ENCODE measurements around the gene TPRX1.
A peak's percentile ranks its signal among the peaks of the same experiment; 100 is the strongest.
"Not testable (repeated sequence)": the region's sequence is repeated elsewhere in the genome, so short reads cannot be mapped to it uniquely, and the experiment has no call there.

Gene TPRX1

DNA sequence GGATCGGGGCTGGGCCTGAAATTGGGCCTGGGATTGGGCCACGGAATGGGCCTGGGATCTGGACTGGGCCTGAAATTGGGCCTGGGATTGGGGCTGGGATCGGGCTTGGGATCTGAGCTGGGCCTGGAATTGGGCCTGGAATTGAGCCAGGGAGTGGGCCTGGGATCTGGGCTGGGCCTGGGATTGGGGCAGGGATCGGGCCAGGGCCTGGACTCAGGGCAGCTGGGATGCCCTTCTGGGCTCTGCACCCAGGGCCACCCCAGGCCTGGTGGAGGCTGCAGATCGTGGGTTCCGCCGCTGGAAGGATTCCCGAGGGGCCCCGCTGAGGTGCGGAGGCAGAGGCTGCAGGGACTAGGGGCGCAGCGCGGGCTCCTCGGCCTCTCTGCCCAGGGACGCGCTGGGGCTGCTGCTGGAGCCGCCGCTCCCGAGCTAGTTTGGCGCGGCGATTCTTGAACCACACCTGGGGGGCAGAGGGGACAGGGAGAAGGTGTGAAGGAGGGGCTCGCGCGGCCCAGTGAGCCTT is 1.8 kb downstream of the TPRX1 start:
- Histone ChIP-seq H3K27ac (ENCODE audit: low read depth, low read length, severe bottlenecking) (no peak overlapping the region), H3K9me3 (ENCODE audit: control insufficient read depth, low read length) (no peaks in the 10 kb centered on the region), H3K4me1 (ENCODE audit: control insufficient read depth, insufficient read depth, low read length, poor library complexity, severe bottlenecking) (no peaks in the 10 kb centered on the region), H3K4me3 (ENCODE audit: extremely low read depth, insufficient read depth, low read length, poor library complexity, severe bottlenecking) (no peak overlapping the region), H3K36me3 (ENCODE audit: control insufficient read depth, insufficient read depth, low read length) (no peaks in the 10 kb centered on the region)
- WGBS, 2 experiments (ENCODE audit: insufficient coverage in 2 of 2) = 91 to 96% methylated on average over 5 to 9 of the region's 25 CpGs

DNA sequence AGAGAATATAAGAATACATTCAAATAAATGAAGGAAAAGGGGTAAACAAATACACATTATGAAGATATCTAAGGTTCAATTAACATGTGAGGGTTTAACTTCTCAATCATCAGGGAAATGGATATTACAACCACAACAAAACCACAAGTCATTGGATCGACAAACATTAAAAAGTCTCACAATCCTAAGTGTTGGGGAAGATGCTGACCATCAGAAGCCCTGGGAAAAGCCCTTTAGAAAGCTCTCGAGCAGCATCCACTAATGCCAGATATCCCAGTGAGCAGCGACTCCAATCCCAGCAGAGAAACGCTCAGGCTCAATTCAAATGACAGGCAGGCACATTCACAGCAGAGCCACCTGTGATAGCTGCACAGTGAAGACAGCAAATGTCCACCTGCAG is 3.1 kb downstream of the TPRX1 start:
- 100% methylated on average over 1 of the region's 4 CpGs for WGBS, 2 experiments (ENCODE audit: insufficient coverage in 2 of 2)

GRCh38 chr19:47798904-47799266 is 5.5 kb downstream of the TPRX1 start:
- Histone ChIP-seq H3K27ac (ENCODE audit: low read depth, low read length, severe bottlenecking) (no peak overlapping the region), H3K4me1 (ENCODE audit: control insufficient read depth, insufficient read depth, low read length, poor library complexity, severe bottlenecking) (no peaks in the 10 kb centered on the region), H3K36me3 (ENCODE audit: control insufficient read depth, insufficient read depth, low read length) (no peaks in the 10 kb centered on the region), H3K4me3 (ENCODE audit: extremely low read depth, insufficient read depth, low read length, poor library complexity, severe bottlenecking) (no peak overlapping the region), H3K9me3 (ENCODE audit: control insufficient read depth, low read length) (no peaks in the 10 kb centered on the region)
- 90 to 100% methylated on average over 3 to 4 of the region's 4 CpGs for WGBS, 2 experiments (ENCODE audit: insufficient coverage in 2 of 2)

More for the DNA sequence above, 3.1 kb downstream of the TPRX1 start:
- H3K9me3 ChIP-seq (ENCODE audit: control insufficient read depth, low read length) = no peaks in the 10 kb centered on the region
- no peak overlapping the region for H3K27ac ChIP-seq (ENCODE audit: low read depth, low read length, severe bottlenecking)
- H3K36me3 ChIP-seq (ENCODE audit: control insufficient read depth, insufficient read depth, low read length) = no peaks in the 10 kb centered on the region
- no peak overlapping the region for H3K4me3 ChIP-seq (ENCODE audit: extremely low read depth, insufficient read depth, low read length, poor library complexity, severe bottlenecking)
- H3K4me1 ChIP-seq (ENCODE audit: control insufficient read depth, insufficient read depth, low read length, poor library complexity, severe bottlenecking) = no peaks in the 10 kb centered on the region

DNA sequence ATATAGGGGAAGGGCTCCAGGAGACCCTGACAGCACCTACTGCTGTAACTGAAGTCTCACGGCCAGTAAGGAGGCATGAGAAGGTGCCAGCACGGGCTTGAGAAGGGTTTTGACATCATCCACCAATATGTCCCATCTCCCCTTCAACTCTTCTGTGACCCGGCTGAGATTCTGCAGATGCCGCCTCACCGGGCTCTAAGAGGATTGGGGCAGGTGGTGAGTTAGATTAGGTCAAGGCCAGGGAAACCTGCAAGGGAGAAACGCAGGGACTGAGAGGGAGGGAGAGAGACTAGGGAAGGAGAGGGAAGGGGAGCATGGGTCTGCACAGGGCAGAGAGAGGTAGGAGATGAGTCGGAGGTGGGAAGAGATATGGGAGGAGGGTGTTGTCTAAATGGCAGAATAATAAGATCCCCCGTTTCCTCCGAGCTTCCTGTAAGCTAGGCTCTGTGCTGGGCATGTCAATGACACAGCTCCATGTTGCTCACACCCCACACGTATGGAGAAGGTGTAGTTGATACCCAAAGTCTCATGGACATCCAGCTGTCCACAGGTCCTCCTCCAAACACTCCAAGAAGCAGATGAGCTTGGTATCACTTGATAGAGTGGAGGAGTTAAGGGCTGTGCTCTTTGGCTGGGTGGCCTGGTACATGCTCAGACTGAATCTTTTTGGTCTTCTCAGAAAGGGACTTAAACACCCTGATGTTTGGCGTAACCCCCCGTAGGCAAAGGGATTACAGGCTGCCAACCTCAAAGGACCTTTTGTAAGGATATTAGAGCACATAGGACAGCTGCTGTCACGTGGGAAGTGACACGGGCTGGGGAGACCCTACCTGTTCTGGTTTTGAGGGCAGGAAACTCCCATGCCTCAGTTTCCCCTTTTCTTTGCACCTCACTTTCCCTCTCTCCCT is 6.1 kb downstream of the TPRX1 start:
- H3K9me3 ChIP-seq (ENCODE audit: control insufficient read depth, low read length) = no peaks in the 10 kb centered on the region
- no peaks in the 10 kb centered on the region for H3K36me3 ChIP-seq (ENCODE audit: control insufficient read depth, insufficient read depth, low read length)
- no peak overlapping the region for H3K27ac ChIP-seq (ENCODE audit: low read depth, low read length, severe bottlenecking)
- H3K4me1 ChIP-seq (ENCODE audit: control insufficient read depth, insufficient read depth, low read length, poor library complexity, severe bottlenecking) = no peaks in the 10 kb centered on the region
- H3K4me3 ChIP-seq (ENCODE audit: extremely low read depth, insufficient read depth, low read length, poor library complexity, severe bottlenecking) = no peak overlapping the region
- 77 to 81% methylated on average over 10 of the region's 14 CpGs for WGBS, 2 experiments (ENCODE audit: insufficient coverage in 2 of 2)

- H3K4me3 ChIP-seq (ENCODE audit: extremely low read depth, insufficient read depth, low read length, poor library complexity, severe bottlenecking) = no peak overlapping the region
- no peak overlapping the region for H3K27ac ChIP-seq (ENCODE audit: low read depth, low read length, severe bottlenecking)
- no peaks in the 10 kb centered on the region for H3K4me1 ChIP-seq (ENCODE audit: control insufficient read depth, insufficient read depth, low read length, poor library complexity, severe bottlenecking)
- WGBS, 2 experiments (ENCODE audit: insufficient coverage in 2 of 2) = 95 to 100% methylated on average over 2 of the region's 2 CpGs
- H3K9me3 ChIP-seq (ENCODE audit: control insufficient read depth, low read length) = peaks cover 6% of the 10 kb centered on the region
- no peaks in the 10 kb centered on the region for H3K36me3 ChIP-seq (ENCODE audit: control insufficient read depth, insufficient read depth, low read length)
Measured at GRCh38 chr19:47796785-47797184, 7.6 kb downstream of the TPRX1 start.

DNA sequence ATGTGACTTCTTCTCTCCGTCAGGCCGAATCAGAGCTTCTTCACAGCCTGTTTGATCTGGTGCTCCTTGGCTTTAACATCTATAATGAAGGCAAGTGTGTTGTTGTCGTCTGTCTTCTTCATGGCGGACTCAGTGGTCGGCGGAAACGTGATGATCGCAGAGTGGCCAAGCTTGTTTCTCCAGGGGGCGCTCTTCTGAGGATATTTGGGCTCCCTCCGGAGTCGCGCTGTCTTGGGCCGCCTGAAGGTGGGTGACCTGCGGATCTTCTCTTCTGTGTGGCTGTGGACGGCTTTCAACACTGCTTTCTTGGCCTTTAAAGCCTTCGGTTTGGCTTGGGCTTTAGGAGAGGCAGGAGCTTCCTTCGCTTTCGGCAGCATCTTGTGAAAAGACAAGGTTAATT is 9.8 kb downstream of the TPRX1 start:
- Histone ChIP-seq H3K4me3 (ENCODE audit: extremely low read depth, insufficient read depth, low read length, poor library complexity, severe bottlenecking) (no peak overlapping the region), H3K4me1 (ENCODE audit: control insufficient read depth, insufficient read depth, low read length, poor library complexity, severe bottlenecking) (no peaks in the 10 kb centered on the region), H3K36me3 (ENCODE audit: control insufficient read depth, insufficient read depth, low read length) (no peaks in the 10 kb centered on the region), H3K9me3 (ENCODE audit: control insufficient read depth, low read length) (peaks cover 6% of the 10 kb centered on the region), H3K27ac (ENCODE audit: low read depth, low read length, severe bottlenecking) (no peak overlapping the region)
- 82 to 83% methylated on average over 13 to 14 of the region's 18 CpGs for WGBS, 2 experiments (ENCODE audit: insufficient coverage in 2 of 2)

DNA sequence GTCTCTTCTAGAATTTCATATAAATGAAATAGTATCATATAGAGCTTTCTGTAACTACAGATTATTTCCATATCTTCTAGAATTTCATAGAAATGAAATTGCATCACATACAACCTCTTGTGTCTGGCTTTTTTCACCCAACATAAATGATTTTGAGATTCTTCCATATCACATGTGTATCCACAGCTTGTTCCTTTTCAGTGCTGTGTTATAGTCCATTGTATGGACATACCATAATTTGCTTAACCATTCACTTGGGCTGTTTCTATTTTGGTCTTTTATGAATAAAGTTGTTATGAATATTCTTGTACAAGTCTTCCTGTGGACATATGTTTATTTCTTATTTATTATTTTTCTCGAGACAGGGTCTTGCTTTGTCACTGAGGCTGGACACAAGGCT is 11.7 kb downstream of the TPRX1 start:
- Histone ChIP-seq H3K36me3 (ENCODE audit: control insufficient read depth, insufficient read depth, low read length) (no peaks in the 10 kb centered on the region), H3K27ac (ENCODE audit: low read depth, low read length, severe bottlenecking) (no peak overlapping the region), H3K4me1 (ENCODE audit: control insufficient read depth, insufficient read depth, low read length, poor library complexity, severe bottlenecking) (no peaks in the 10 kb centered on the region), H3K9me3 (ENCODE audit: control insufficient read depth, low read length) (peaks cover 6% of the 10 kb centered on the region), H3K4me3 (ENCODE audit: extremely low read depth, insufficient read depth, low read length, poor library complexity, severe bottlenecking) (no peak overlapping the region)
- no CpG with 5 or more reads among the region's 1 CpG for WGBS, 2 experiments (ENCODE audit: insufficient coverage in 2 of 2)

DNA sequence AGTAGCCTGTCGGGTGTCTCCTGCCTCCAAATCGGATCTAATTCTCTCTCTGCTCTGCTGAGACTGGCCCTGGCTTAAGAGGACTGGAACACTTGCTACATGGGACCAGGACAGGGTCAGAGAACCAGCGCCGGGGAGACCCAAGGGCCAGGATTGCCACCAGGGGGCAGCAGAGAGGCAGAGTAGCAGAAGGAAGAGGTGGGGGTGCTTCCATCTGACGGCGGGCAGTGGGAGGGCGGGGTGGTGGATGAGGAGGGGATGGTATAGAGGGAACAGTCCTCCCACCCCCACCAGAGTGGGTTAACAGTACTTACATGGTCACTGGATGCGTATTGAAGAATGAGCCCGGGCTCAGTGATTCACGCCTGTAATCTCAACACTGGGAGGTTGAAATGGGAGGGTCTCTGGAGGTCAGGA is 13.9 kb downstream of the TPRX1 start:
- Histone ChIP-seq H3K4me1 (ENCODE audit: control insufficient read depth, insufficient read depth, low read length, poor library complexity, severe bottlenecking) (no peaks in the 10 kb centered on the region), H3K27ac (ENCODE audit: low read depth, low read length, severe bottlenecking) (no peak overlapping the region), H3K4me3 (ENCODE audit: extremely low read depth, insufficient read depth, low read length, poor library complexity, severe bottlenecking) (no peak overlapping the region), H3K36me3 (ENCODE audit: control insufficient read depth, insufficient read depth, low read length) (peaks cover 11% of the 10 kb centered on the region), H3K9me3 (ENCODE audit: control insufficient read depth, low read length) (peaks cover 6% of the 10 kb centered on the region)
- WGBS, 2 experiments (ENCODE audit: insufficient coverage in 2 of 2) = 21 to 31% methylated on average over 7 of the region's 10 CpGs

GRCh38 chr19:47789811-47790210 is 14.5 kb downstream of the TPRX1 start:
- H3K4me3 ChIP-seq (ENCODE audit: extremely low read depth, insufficient read depth, low read length, poor library complexity, severe bottlenecking); H3K27ac ChIP-seq (ENCODE audit: low read depth, low read length, severe bottlenecking); H3K4me1 ChIP-seq (ENCODE audit: control insufficient read depth, insufficient read depth, low read length, poor library complexity, severe bottlenecking); H3K9me3 ChIP-seq (ENCODE audit: control insufficient read depth, low read length): not testable (repeated sequence)
- H3K36me3 ChIP-seq (ENCODE audit: control insufficient read depth, insufficient read depth, low read length) = peaks cover 17% of the 10 kb centered on the region
- 71 to 89% methylated on average over 8 of the region's 13 CpGs for WGBS, 2 experiments (ENCODE audit: insufficient coverage in 2 of 2)

GRCh38 chr19:47787307-47787706 is 17.0 kb downstream of the TPRX1 start:
- peaks cover 41% of the 10 kb centered on the region for H3K36me3 ChIP-seq (ENCODE audit: control insufficient read depth, insufficient read depth, low read length)
- not testable (repeated sequence) for H3K27ac ChIP-seq (ENCODE audit: low read depth, low read length, severe bottlenecking); H3K9me3 ChIP-seq (ENCODE audit: control insufficient read depth, low read length); H3K4me1 ChIP-seq (ENCODE audit: control insufficient read depth, insufficient read depth, low read length, poor library complexity, severe bottlenecking); H3K4me3 ChIP-seq (ENCODE audit: extremely low read depth, insufficient read depth, low read length, poor library complexity, severe bottlenecking)
- 90 to 91% methylated on average over 10 of the region's 10 CpGs for WGBS, 2 experiments (ENCODE audit: insufficient coverage in 2 of 2)

DNA sequence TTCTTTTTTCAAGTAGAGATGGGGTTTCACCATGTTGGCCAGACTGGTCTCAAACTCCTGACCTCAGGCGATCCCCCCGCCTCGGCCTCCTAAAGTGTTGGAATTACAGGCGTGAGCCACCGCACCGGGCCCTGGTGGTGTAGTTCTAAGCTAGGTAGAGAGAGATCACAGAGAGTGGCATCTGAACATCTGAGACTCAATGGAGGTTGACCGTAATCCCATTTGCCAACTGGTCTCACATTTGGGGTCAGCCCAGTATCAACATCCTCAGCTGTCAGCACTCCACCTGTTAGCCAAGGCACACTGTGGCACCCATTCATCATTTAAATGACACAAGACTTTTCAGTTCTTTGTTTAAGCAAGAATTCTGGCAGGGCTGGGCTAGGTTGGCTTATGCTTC is 17.8 kb downstream of the TPRX1 start:
- Histone ChIP-seq H3K4me3 (ENCODE audit: extremely low read depth, insufficient read depth, low read length, poor library complexity, severe bottlenecking) (no peak overlapping the region), H3K27ac (ENCODE audit: low read depth, low read length, severe bottlenecking) (peak overlapping the region; percentile 16), H3K9me3 (ENCODE audit: control insufficient read depth, low read length) (no peaks in the 10 kb centered on the region), H3K36me3 (ENCODE audit: control insufficient read depth, insufficient read depth, low read length) (peaks cover 49% of the 10 kb centered on the region), H3K4me1 (ENCODE audit: control insufficient read depth, insufficient read depth, low read length, poor library complexity, severe bottlenecking) (no peaks in the 10 kb centered on the region)
- WGBS, 2 experiments (ENCODE audit: insufficient coverage in 2 of 2) = 92 to 98% methylated on average over 7 of the region's 7 CpGs

Data from mesodermal cell (in vitro differentiated cells).